H9 (cell line): ENCODE data around the gene RETSAT. TPM values are rescaled to one million over a fixed set of nuclear protein-coding genes. Genes with fewer than 3 reads are reported as not detected.
"Not testable (repeated sequence)": the region's sequence is repeated elsewhere in the genome, so short reads cannot be mapped to it uniquely, and the experiment has no call there.

Source experiments
- DNase-seq: peaks from one replicate; pipeline ENCODE4 v3.0.0-alpha.2; 2017
- H2AFZ ChIP-seq: one replicate; pipeline ENCODE4 v1.6.1; 2013; ENCODE audit warnings: mild to moderate bottlenecking, low read length, control low read depth, moderate library complexity
- H2AK5ac ChIP-seq: 2 replicates; pipeline ENCODE4 v1.6.1; 2013; ENCODE audit warnings: low read length, control low read depth, mixed read lengths; ENCODE audit not compliant: insufficient read length
- H2BK120ac ChIP-seq: one replicate; pipeline ENCODE4 v1.6.1; 2013; ENCODE audit warnings: low read depth, mild to moderate bottlenecking, low read length, control low read depth, inconsistent platforms; ENCODE audit not compliant: poor library complexity, severe bottlenecking
- H2BK12ac ChIP-seq: 2 replicates; pipeline ENCODE4 v1.6.1; 2013; ENCODE audit warnings: low read length, control low read depth, mixed read lengths, low read depth; ENCODE audit not compliant: insufficient read length
- H2BK15ac ChIP-seq: 2 replicates; pipeline ENCODE4 v1.6.1; 2013; ENCODE audit warnings: low read depth, low read length, control low read depth
- H2BK20ac ChIP-seq: one replicate; pipeline ENCODE4 v1.6.1; 2013; ENCODE audit warnings: low read depth, mild to moderate bottlenecking, low read length, control low read depth, inconsistent platforms; ENCODE audit not compliant: poor library complexity, severe bottlenecking
- H2BK5ac ChIP-seq: 2 replicates; pipeline ENCODE4 v1.6.1; 2013; ENCODE audit warnings: low read length, control low read depth, mixed read lengths; ENCODE audit not compliant: insufficient read length
- H3K14ac ChIP-seq: 2 replicates; pipeline ENCODE4 v1.6.1; 2013; ENCODE audit warnings: low read length, control low read depth; ENCODE audit not compliant: insufficient read depth
- H3K18ac ChIP-seq: 2 replicates; pipeline ENCODE4 v1.6.1; 2013; ENCODE audit warnings: low read depth, mild to moderate bottlenecking, mixed read lengths, low read length, control low read depth; ENCODE audit not compliant: insufficient read length
- H3K23ac ChIP-seq: 2 replicates; pipeline ENCODE4 v1.6.1; 2013; ENCODE audit warnings: low read length, control low read depth, mixed read lengths, low read depth; ENCODE audit not compliant: insufficient read length
- H3K23me2 ChIP-seq: 2 replicates; pipeline ENCODE4 v1.6.1; 2013; ENCODE audit warnings: low read depth, mild to moderate bottlenecking, mixed read lengths, low read length, control low read depth; ENCODE audit not compliant: insufficient read length, poor library complexity, severe bottlenecking
- H3K27ac ChIP-seq: 2 replicates; pipeline ENCODE4 v1.5.1; 2013; ENCODE audit warnings: low read length, control low read depth, mixed read lengths, low read depth; ENCODE audit not compliant: insufficient read length
- H3K27me3 ChIP-seq: 2 replicates; pipeline ENCODE4 v1.6.1; 2013; ENCODE audit warnings: low read length, control low read depth, inconsistent platforms; ENCODE audit not compliant: insufficient read depth
- H3K4ac ChIP-seq: 2 replicates; pipeline ENCODE4 v1.6.1; 2013; ENCODE audit warnings: low read depth, mild to moderate bottlenecking, control low read depth, inconsistent platforms, low read length, moderate library complexity
- H3K4me1 ChIP-seq: 2 replicates; pipeline ENCODE4 v1.6.1; 2013; ENCODE audit warnings: low read length, control low read depth, inconsistent platforms; ENCODE audit not compliant: insufficient read depth
- H3K4me2 ChIP-seq: 2 replicates; pipeline ENCODE4 v1.6.1; 2013; ENCODE audit warnings: low read length, control low read depth, mixed read lengths; ENCODE audit not compliant: insufficient read length, insufficient read depth
- H3K56ac ChIP-seq: 2 replicates; pipeline ENCODE4 v1.6.1; 2013; ENCODE audit warnings: low read depth, mild to moderate bottlenecking, mixed read lengths, low read length, control low read depth; ENCODE audit not compliant: insufficient read length
- H3K79me1 ChIP-seq: 2 replicates; pipeline ENCODE4 v1.6.1; 2013; ENCODE audit warnings: low read depth, mild to moderate bottlenecking, moderate library complexity, low read length, control low read depth, inconsistent platforms; ENCODE audit not compliant: insufficient read depth, poor library complexity, severe bottlenecking
- H3K79me2 ChIP-seq: 2 replicates; pipeline ENCODE4 v1.6.1; 2013; ENCODE audit warnings: low read length, control low read depth, inconsistent platforms; ENCODE audit not compliant: insufficient read depth
- H3K9ac ChIP-seq: 2 replicates; pipeline ENCODE4 v1.6.1; 2013; ENCODE audit warnings: low read length, control low read depth, mixed read lengths; ENCODE audit not compliant: insufficient read length; ENCODE audit errors: extremely low read depth
- H3K9me3 ChIP-seq: one replicate; pipeline ENCODE4 v1.6.1; 2013; ENCODE audit warnings: low read depth, low read length, inconsistent platforms; ENCODE audit not compliant: control insufficient read depth
- H3T11ph ChIP-seq: one replicate; pipeline ENCODE4 v1.6.1; 2013; ENCODE audit warnings: mild to moderate bottlenecking, low read length, control low read depth, inconsistent platforms
- H4K20me1 ChIP-seq: one replicate; pipeline ENCODE4 v1.6.1; 2013; ENCODE audit not compliant: control insufficient read depth, insufficient read length, insufficient read depth
- H4K5ac ChIP-seq: 2 replicates; pipeline ENCODE4 v1.6.1; 2013; ENCODE audit warnings: low read depth, mild to moderate bottlenecking, mixed read lengths, low read length, control low read depth; ENCODE audit not compliant: insufficient read length
- H4K8ac ChIP-seq: replicated peaks from 2 replicates; pipeline ENCODE4 v1.6.1; 2013; ENCODE audit warnings: low read length, control low read depth, mixed read lengths, low read depth; ENCODE audit not compliant: insufficient read length
- H4K91ac ChIP-seq: 2 replicates; pipeline ENCODE4 v1.6.1; 2013; ENCODE audit warnings: low read depth, mild to moderate bottlenecking, moderate library complexity, mixed read lengths, low read length, control low read depth; ENCODE audit not compliant: insufficient read length
- H3K27ac Mint-ChIP-seq, 3 experiments: 2 replicates in 2 of 3; 3 replicates in 1 of 3; pipeline ENCODE4 v1.8.0; 2020 to 2021; ENCODE audit warnings: mixed read lengths in 3 of 3, mild to moderate bottlenecking in 1 of 3, moderate library complexity in 1 of 3
- H3K27me3 Mint-ChIP-seq: 2 replicates; pipeline ENCODE4 v1.8.0; 2021; ENCODE audit warnings: low read depth, mild to moderate bottlenecking, moderate library complexity, mixed read lengths
- H3K36me3 Mint-ChIP-seq, 3 experiments: 2 replicates in 2 of 3; 3 replicates in 1 of 3; pipeline ENCODE4 v1.8.0; 2020 to 2021; ENCODE audit warnings: low read depth in 3 of 3, mixed read lengths in 3 of 3; ENCODE audit not compliant: insufficient read depth in 1 of 3
- H3K4me1 Mint-ChIP-seq, 2 experiments: 2 replicates each; pipeline ENCODE4 v1.8.0; 2020; ENCODE audit warnings: mixed read lengths in 2 of 2
- H3K4me3 Mint-ChIP-seq, 2 experiments: 2 replicates in 1 of 2; 3 replicates in 1 of 2; pipeline ENCODE4 v1.8.0; 2020 to 2021; ENCODE audit warnings: mild to moderate bottlenecking in 2 of 2, mixed read lengths in 2 of 2, moderate library complexity in 1 of 2
- H3K9me3 Mint-ChIP-seq, 2 experiments: 2 replicates in 1 of 2; 3 replicates in 1 of 2; pipeline ENCODE4 v1.8.0; 2020; ENCODE audit warnings: mild to moderate bottlenecking in 2 of 2, mixed read lengths in 2 of 2, moderate library complexity in 1 of 2
- CTCF ChIP-seq: fragments of 200-600 bp; sonication (generic); conservative IDR thresholded peaks from 3 replicates; pipeline ENCODE4 v1.8.0; 2021; ENCODE audit warnings: antibody characterized with exemption, mild to moderate bottlenecking
- WGBS: extraction: QIAGEN DNeasy Blood & Tissue Kit; methylation state at CpG from one replicate; pipeline ENCODE4 v1.1.7; 2013; ENCODE audit warnings: missing lambda C conversion rate, low lambda C conversion rate, mixed read lengths; ENCODE audit not compliant: insufficient read length; ENCODE audit errors: extremely low coverage; 5-methylcytosine and 5-hydroxymethylcytosine counted together
- total RNA-seq: library from RNA; stranded (reverse); gene quantifications from 2 replicates; pipeline ENCODE4 v1.2.1, GENCODE V29; 2021

RETSAT gene
- total RNA-seq, 1 experiment from 2014 or later = 16.7 TPM

DNA sequence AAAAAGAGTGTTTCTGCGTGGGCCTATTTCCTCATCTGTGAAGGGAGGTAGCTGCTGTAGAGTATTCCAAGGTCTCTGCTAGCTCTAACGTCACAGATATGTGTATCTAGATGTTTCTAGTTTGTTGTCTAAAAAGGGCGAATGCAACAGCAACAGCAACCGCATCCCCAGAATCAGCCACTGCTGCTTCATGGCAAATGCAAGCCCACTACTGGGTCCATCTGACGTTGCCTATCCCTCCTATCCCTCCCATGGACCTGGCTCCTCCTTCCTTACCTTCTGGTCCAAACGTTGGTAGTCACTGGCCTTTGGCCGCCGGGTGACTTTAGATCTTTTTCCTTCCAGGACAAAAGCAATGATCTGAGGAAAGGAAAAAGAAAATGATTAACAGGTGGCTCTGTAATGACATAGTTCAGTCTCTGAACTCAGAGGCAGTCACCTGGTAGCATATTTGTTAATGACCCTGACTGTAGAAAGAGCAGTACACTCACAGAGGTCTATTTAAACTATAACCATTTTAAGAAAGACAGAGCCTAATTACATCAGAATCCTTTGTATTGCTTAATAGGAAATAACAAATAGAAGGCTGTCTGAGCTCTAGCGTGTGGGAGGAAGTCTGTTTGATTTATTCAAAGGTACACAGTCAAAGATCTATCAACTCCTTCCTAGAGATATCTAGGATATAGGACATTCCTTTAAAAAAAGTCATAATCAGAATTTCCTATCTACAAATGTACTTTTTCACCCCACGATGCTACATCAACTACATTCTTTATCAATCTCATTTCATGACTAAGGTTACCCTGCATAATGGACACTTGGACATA is 29.5 kb downstream of the RETSAT start:
- peaks cover 28 to 35% of the 10 kb centered on the region in 2 experiments for H3K4me1 Mint-ChIP-seq
- H4K20me1 ChIP-seq = no peaks in the 10 kb centered on the region
- H3K23me2 ChIP-seq = peaks cover 18% of the 10 kb centered on the region
- no CpG with 5 or more reads among the region's 10 CpGs for WGBS
- peaks cover 8% of the 10 kb centered on the region; the same call in 1 of the 2 replicates for H3K79me2 ChIP-seq
- peaks cover 32 to 72% (median 64%) of the 10 kb centered on the region in 3 experiments; a peak in 6 of 7 replicates for H3K36me3 Mint-ChIP-seq
- H3T11ph ChIP-seq = no peak overlapping the region
- H3K4ac ChIP-seq = no peak overlapping the region
- no peaks in the 10 kb centered on the region; a peak in 1 of 5 replicates for H3K9me3 Mint-ChIP-seq
- H4K8ac ChIP-seq = no peak overlapping the region
- H2BK15ac ChIP-seq = no peak overlapping the region
- H3K79me1 ChIP-seq = peaks cover 16% of the 10 kb centered on the region
- H3K4me3 Mint-ChIP-seq = peak overlapping the region; percentile 90 to 93; a peak in 2 of 5 replicates
- no peak overlapping the region for H2AK5ac ChIP-seq
- H3K4me2 ChIP-seq = no peak overlapping the region
- H2BK5ac ChIP-seq = no peak overlapping the region
- no peak overlapping the region for H3K27ac ChIP-seq
- no peak overlapping the region for H4K5ac ChIP-seq
- no peak overlapping the region for H2BK20ac ChIP-seq
- no peak for DNase-seq
- H2AFZ ChIP-seq = no peak overlapping the region
- H3K27me3 Mint-ChIP-seq = no peaks in the 10 kb centered on the region; the same call in 1 of the 2 replicates
- no peak overlapping the region for H4K91ac ChIP-seq
- no peak overlapping the region for H2BK120ac ChIP-seq
- H3K27ac Mint-ChIP-seq = no peak overlapping the region
- H3K14ac ChIP-seq = no peak overlapping the region
- no peaks in the 10 kb centered on the region for H3K9me3 ChIP-seq
- H3K4me1 ChIP-seq = no peaks in the 10 kb centered on the region
- no peak overlapping the region for H3K23ac ChIP-seq
- no peak overlapping the region for H3K9ac ChIP-seq
- no peak overlapping the region for H3K56ac ChIP-seq
- no peak overlapping the region for H3K18ac ChIP-seq
- no peak overlapping the region for H2BK12ac ChIP-seq
- no peaks in the 10 kb centered on the region for H3K27me3 ChIP-seq
- TF ChIP-seq CTCF = no peak

DNA sequence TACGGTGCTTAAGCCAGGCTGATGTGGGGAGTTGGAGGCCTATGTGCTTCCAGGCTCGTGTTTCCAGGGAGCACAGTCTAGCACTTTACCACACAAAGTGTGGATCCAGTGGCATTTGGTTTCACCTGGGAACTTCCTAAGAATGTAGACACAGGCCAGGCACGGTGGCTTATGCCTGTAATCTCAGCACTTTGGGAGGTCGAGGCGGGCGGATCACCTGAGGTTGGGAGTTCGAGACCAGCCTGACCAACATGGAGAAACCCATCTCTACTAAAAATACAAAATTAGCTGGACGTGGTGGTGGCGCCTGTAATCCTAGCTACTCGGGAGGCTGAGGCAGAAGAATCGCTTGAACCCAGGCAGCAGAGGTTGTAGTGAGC is 30.4 kb downstream of the RETSAT start:
- H3K14ac ChIP-seq, H4K20me1 ChIP-seq, H2BK5ac ChIP-seq, H3K23ac ChIP-seq, H3K9me3 Mint-ChIP-seq, H3K4ac ChIP-seq, H3K18ac ChIP-seq, H4K5ac ChIP-seq, H3K27ac Mint-ChIP-seq, H3K9me3 ChIP-seq, H3K4me1 ChIP-seq, H2BK15ac ChIP-seq, H2BK12ac ChIP-seq, H3K4me2 ChIP-seq, H3K27me3 Mint-ChIP-seq, H3K27ac ChIP-seq, H2BK120ac ChIP-seq, H3K9ac ChIP-seq, H4K91ac ChIP-seq, H3K79me2 ChIP-seq, H2AFZ ChIP-seq, H3K27me3 ChIP-seq, H3K56ac ChIP-seq, H4K8ac ChIP-seq, H3T11ph ChIP-seq, H2BK20ac ChIP-seq, H2AK5ac ChIP-seq, DNase-seq, H3K4me3 Mint-ChIP-seq: not testable (repeated sequence)
- H3K79me1 ChIP-seq = peaks cover 16% of the 10 kb centered on the region
- peaks cover 18% of the 10 kb centered on the region for H3K23me2 ChIP-seq
- no CpG with 5 or more reads among the region's 11 CpGs for WGBS
- H3K4me1 Mint-ChIP-seq = peaks cover 28 to 30% of the 10 kb centered on the region in 2 experiments
- peaks cover 34 to 77% (median 68%) of the 10 kb centered on the region in 3 experiments; a peak in 6 of 7 replicates for H3K36me3 Mint-ChIP-seq
